Testis (tissue), 3 donors: Measurements from ENCODE around the gene DNAJB6. TPM values are rescaled to one million over a fixed set of nuclear protein-coding genes. Genes with fewer than 3 reads are reported as not detected.

Experiments used
- DNase-seq: peaks from one replicate; pipeline ENCODE4 v3.0.0-alpha.2; 2019
- H3K27ac ChIP-seq, 2 donors: fragments of 200-600 bp; sonication (generic); one replicate each; pipeline ENCODE4 v1.5.1; 2019
- H3K27me3 ChIP-seq: fragments of 200-600 bp; sonication (generic); one replicate; pipeline ENCODE4 v1.5.1; 2019
- H3K36me3 ChIP-seq: fragments of 200-600 bp; sonication (generic); one replicate; pipeline ENCODE4 v1.5.1; 2017; ENCODE audit warnings: low read depth; ENCODE audit errors: missing control alignments
- H3K4me1 ChIP-seq: fragments of 200-600 bp; sonication (generic); one replicate; pipeline ENCODE4 v1.5.1; 2019
- H3K4me3 ChIP-seq, 2 donors: fragments of 200-600 bp; sonication (generic); one replicate each; pipeline ENCODE4 v1.5.1; 2017 to 2019
- H3K9me3 ChIP-seq: fragments of 200-600 bp; sonication (generic); one replicate; pipeline ENCODE4 v1.5.1; 2017
- CTCF ChIP-seq, 3 experiments: fragments of 450-650 bp in 2 of 3; fragments of 200-600 bp in 1 of 3; sonication (generic) in 1 of 3; IDR thresholded peaks; one replicate each; pipeline ENCODE4 v1.5.1; 2016 to 2019; ENCODE audit warnings: antibody characterized with exemption in 3 of 3, mild to moderate bottlenecking in 2 of 3, moderate library complexity in 1 of 3
- POLR2A ChIP-seq: fragments of 450-650 bp; IDR thresholded peaks from one replicate; pipeline ENCODE4 v1.6.1; 2017; ENCODE audit warnings: antibody characterized with exemption, mild to moderate bottlenecking, moderate library complexity
- WGBS, 2 donors: methylation state at CpG; one replicate each; pipeline ENCODE4 v1.1.5; 2018; 5-methylcytosine and 5-hydroxymethylcytosine counted together
- intact Hi-C: fragments of 100-400 bp; cut with DNase I; formaldehyde crosslinking; loops from one replicate; pipeline ENCODE4 v1.15.1; 2023; ENCODE audit warnings: low total_unique reads
- polyA plus RNA-seq: library from polyadenylated mRNA; stranded (reverse); fragments of 350-450 nt; fragmentation: Illumina TruSeq; extraction: RNeasy Lipid Tissue Mini Kit (QIAGEN cat#74804); gene quantifications from one replicate; pipeline ENCODE4 v1.2.3, GENCODE V29; 2014; ENCODE audit warnings: low read depth, low replicate concordance; ENCODE audit not compliant: insufficient read depth
- total RNA-seq, 2 donors: library from RNA; depleted of rRNA; stranded (reverse); fragments of >200 nt; gene quantifications; one replicate each; pipeline ENCODE4 v1.2.3, GENCODE V29; 2016

Gene DNAJB6
- total and polyA plus RNA-seq, 3 donors from 2014 or later = 154 to 262 (median 172) TPM

GRCh38 chr7:157404845-157405481, 68.2 kb downstream of the DNAJB6 start:
- Histone ChIP-seq H3K9me3 (no peaks in the 10 kb centered on the region), H3K4me1 (peaks cover 32% of the 10 kb centered on the region), H3K27me3 (no peaks in the 10 kb centered on the region), H3K4me3 (no peak overlapping the region), H3K27ac (peak overlapping the region; percentile 47 to 68), H3K36me3 (no peaks in the 10 kb centered on the region)
- peak; percentile 88 for DNase-seq
- WGBS, 2 donors = 30 to 48% methylated on average over 13 to 15 of the region's 15 CpGs
- TF ChIP-seq CTCF (IDR thresholded peaks at IDR 0.05) = no peak
- no peak for TF ChIP-seq POLR2A
- intact Hi-C loops = no loop called here

- intact Hi-C loops = no loop called here
- Histone ChIP-seq H3K27ac (peak overlapping the region; percentile 47 to 60), H3K4me1 (peaks cover 32% of the 10 kb centered on the region), H3K9me3 (no peaks in the 10 kb centered on the region), H3K4me3 (no peak overlapping the region), H3K36me3 (no peaks in the 10 kb centered on the region), H3K27me3 (no peaks in the 10 kb centered on the region)
- no peak for DNase-seq
- TF ChIP-seq CTCF (IDR thresholded peaks at IDR 0.05) = no peak
- TF ChIP-seq POLR2A = no peak
- 56 to 69% methylated on average over 12 to 13 of the region's 13 CpGs for WGBS, 2 donors
Observed at GRCh38 chr7:157405501-157405900, 68.7 kb downstream of the DNAJB6 start.

GRCh38 chr7:157405914-157406810, 69.4 kb downstream of the DNAJB6 start:
- intact Hi-C loops = no loop called here
- peak; percentile 79 for DNase-seq
- H3K36me3 ChIP-seq = no peaks in the 10 kb centered on the region

GRCh38 chr7:157406971-157407370, 70.2 kb downstream of the DNAJB6 start:
- H3K36me3 ChIP-seq = no peaks in the 10 kb centered on the region
- WGBS, 2 donors = 95% methylated on average over 10 to 22 of the region's 22 CpGs
- TF ChIP-seq POLR2A (no peak), CTCF (IDR thresholded peaks at IDR 0.05) (no peak)
- no peak overlapping the region for H3K27ac ChIP-seq
- no peak overlapping the region for H3K4me3 ChIP-seq
- no peaks in the 10 kb centered on the region for H3K9me3 ChIP-seq
- peaks cover 28% of the 10 kb centered on the region for H3K4me1 ChIP-seq
- H3K27me3 ChIP-seq = no peaks in the 10 kb centered on the region
- intact Hi-C loops = no loop called here
- DNase-seq = no peak

More at GRCh38 chr7:157405914-157406810, 69.4 kb downstream of the DNAJB6 start:
- no peaks in the 10 kb centered on the region for H3K27me3 ChIP-seq
- TF ChIP-seq CTCF (IDR thresholded peaks at IDR 0.05) = peak in 1 of 3 experiments; percentile 28
- no peak for TF ChIP-seq POLR2A
- no peak overlapping the region for H3K4me3 ChIP-seq
- 69 to 84% methylated on average over 25 to 31 of the region's 32 CpGs for WGBS, 2 donors
- peaks cover 32% of the 10 kb centered on the region for H3K4me1 ChIP-seq
- peak overlapping the region; percentile 47 to 60 for H3K27ac ChIP-seq
- H3K9me3 ChIP-seq = no peaks in the 10 kb centered on the region
